ENCODE measurements around the gene CRYAB.
"Not testable (repeated sequence)": the region's sequence is repeated elsewhere in the genome, so short reads cannot be mapped to it uniquely, and the experiment has no call there.

CRYAB gene

GRCh38 chr11:111886032-111886431 lies 25.5 kb downstream of the CRYAB start:
- Histone ChIP-seq H3K79me1 (ENCODE audit: low read length) (no peaks in the 10 kb centered on the region), H4K8ac (ENCODE audit: low read depth, low read length) (no peak overlapping the region), H3K27ac (ENCODE audit: low read depth, low read length) (no peak overlapping the region), H3K4ac (ENCODE audit: low read depth, low read length) (no peak overlapping the region), H3K18ac (ENCODE audit: low read length) (no peak overlapping the region), H3K36me3 (ENCODE audit: control insufficient read depth in 1 of 2, insufficient read depth in 2 of 2, low read length in 2 of 2) (no peaks in the 10 kb centered on the region), H3K4me3 (ENCODE audit: low read depth, low read length) (no peak overlapping the region), H4K12ac (ENCODE audit: low read depth, low read length) (no peak overlapping the region), H2AK5ac (ENCODE audit: low read length) (no peak overlapping the region), H2BK120ac (ENCODE audit: insufficient read depth, low read length, poor library complexity) (no peak overlapping the region), H4K91ac (ENCODE audit: low read depth, low read length) (no peak overlapping the region), H3K79me2 (ENCODE audit: control insufficient read depth, insufficient read depth, low read length, poor library complexity) (no peaks in the 10 kb centered on the region), H3K23ac (ENCODE audit: low read length) (no peak overlapping the region), H3K27me3 (ENCODE audit: insufficient read depth, low read length) (no peaks in the 10 kb centered on the region), H2AFZ (ENCODE audit: insufficient read depth, low read length, poor library complexity) (no peak overlapping the region), H3K4me2 (ENCODE audit: low read length) (no peak overlapping the region), H2BK5ac (ENCODE audit: low read depth, low read length, poor library complexity) (no peak overlapping the region), H3K14ac (ENCODE audit: low read length) (no peak overlapping the region), H3K4me1 (ENCODE audit: control insufficient read depth in 1 of 2, insufficient read depth in 2 of 2, low read length in 2 of 2) (no peaks in the 10 kb centered on the region), H2BK12ac (ENCODE audit: low read length) (no peak overlapping the region), H3K9ac (ENCODE audit: low read length) (no peak overlapping the region), H3K9me3 (ENCODE audit: insufficient read depth, low read depth, low read length) (no peaks in the 10 kb centered on the region)
- no CpG with 5 or more reads among the region's 4 CpGs for WGBS (ENCODE audit: extremely low coverage, insufficient coverage, insufficient read length)
- no peak for DNase-seq

- H3K18ac ChIP-seq (ENCODE audit: low read length); H2AFZ ChIP-seq (ENCODE audit: insufficient read depth, low read length, poor library complexity); H2AK5ac ChIP-seq (ENCODE audit: low read length); H2BK120ac ChIP-seq (ENCODE audit: insufficient read depth, low read length, poor library complexity); H3K4me2 ChIP-seq (ENCODE audit: low read length); H4K91ac ChIP-seq (ENCODE audit: low read depth, low read length); H3K23ac ChIP-seq (ENCODE audit: low read length); DNase-seq; H3K4me3 ChIP-seq (ENCODE audit: low read depth, low read length); H3K4me1 ChIP-seq (ENCODE audit: control insufficient read depth in 1 of 2, insufficient read depth in 2 of 2, low read length in 2 of 2); H3K14ac ChIP-seq (ENCODE audit: low read length); H2BK5ac ChIP-seq (ENCODE audit: low read depth, low read length, poor library complexity); H3K79me2 ChIP-seq (ENCODE audit: control insufficient read depth, insufficient read depth, low read length, poor library complexity); H4K12ac ChIP-seq (ENCODE audit: low read depth, low read length); H3K4ac ChIP-seq (ENCODE audit: low read depth, low read length); H3K9me3 ChIP-seq (ENCODE audit: insufficient read depth, low read depth, low read length); H4K8ac ChIP-seq (ENCODE audit: low read depth, low read length); H3K27me3 ChIP-seq (ENCODE audit: insufficient read depth, low read length); H3K9ac ChIP-seq (ENCODE audit: low read length); H3K27ac ChIP-seq (ENCODE audit: low read depth, low read length); H3K79me1 ChIP-seq (ENCODE audit: low read length); H3K36me3 ChIP-seq (ENCODE audit: control insufficient read depth in 1 of 2, insufficient read depth in 2 of 2, low read length in 2 of 2); H2BK12ac ChIP-seq (ENCODE audit: low read length): not testable (repeated sequence)
- no CpG with 5 or more reads among the region's 4 CpGs for WGBS (ENCODE audit: extremely low coverage, insufficient coverage, insufficient read length)
Measured at GRCh38 chr11:111885053-111885452, 26.5 kb downstream of the CRYAB start.

- H2BK5ac ChIP-seq (ENCODE audit: low read depth, low read length, poor library complexity), result no peak overlapping the region
- no peak overlapping the region for H2AFZ ChIP-seq (ENCODE audit: insufficient read depth, low read length, poor library complexity)
- H3K14ac ChIP-seq (ENCODE audit: low read length), result no peak overlapping the region
- H3K27me3 ChIP-seq (ENCODE audit: insufficient read depth, low read length), result no peaks in the 10 kb centered on the region
- no peak overlapping the region for H3K9ac ChIP-seq (ENCODE audit: low read length)
- H2BK120ac ChIP-seq (ENCODE audit: insufficient read depth, low read length, poor library complexity), result no peak overlapping the region
- peaks cover 3 to 4% of the 10 kb centered on the region in 2 experiments for H3K4me1 ChIP-seq (ENCODE audit: control insufficient read depth in 1 of 2, insufficient read depth in 2 of 2, low read length in 2 of 2)
- H3K79me1 ChIP-seq (ENCODE audit: low read length), result peaks cover 6% of the 10 kb centered on the region
- no peak overlapping the region for H3K23ac ChIP-seq (ENCODE audit: low read length)
- no CpG with 5 or more reads among the region's 5 CpGs for WGBS (ENCODE audit: extremely low coverage, insufficient coverage, insufficient read length)
- DNase-seq, result no peak
- H3K27ac ChIP-seq (ENCODE audit: low read depth, low read length), result no peak overlapping the region
- H3K4me2 ChIP-seq (ENCODE audit: low read length), result no peak overlapping the region
- H4K8ac ChIP-seq (ENCODE audit: low read depth, low read length), result no peak overlapping the region
- no peaks in the 10 kb centered on the region for H3K9me3 ChIP-seq (ENCODE audit: insufficient read depth, low read depth, low read length)
- H2BK12ac ChIP-seq (ENCODE audit: low read length), result no peak overlapping the region
- H3K18ac ChIP-seq (ENCODE audit: low read length), result no peak overlapping the region
- no peaks in the 10 kb centered on the region for H3K36me3 ChIP-seq (ENCODE audit: control insufficient read depth in 1 of 2, insufficient read depth in 2 of 2, low read length in 2 of 2)
- no peak overlapping the region for H4K12ac ChIP-seq (ENCODE audit: low read depth, low read length)
- H3K4me3 ChIP-seq (ENCODE audit: low read depth, low read length), result no peak overlapping the region
- H2AK5ac ChIP-seq (ENCODE audit: low read length), result no peak overlapping the region
- H3K4ac ChIP-seq (ENCODE audit: low read depth, low read length), result no peak overlapping the region
- H3K79me2 ChIP-seq (ENCODE audit: control insufficient read depth, insufficient read depth, low read length, poor library complexity), result no peaks in the 10 kb centered on the region
- no peak overlapping the region for H4K91ac ChIP-seq (ENCODE audit: low read depth, low read length)
Measured at GRCh38 chr11:111882202-111882601, 29.4 kb downstream of the CRYAB start.

- peaks cover 6% of the 10 kb centered on the region for H3K79me1 ChIP-seq (ENCODE audit: low read length)
- H3K4ac ChIP-seq (ENCODE audit: low read depth, low read length), result peak overlapping the region; percentile 28
- H3K79me2 ChIP-seq (ENCODE audit: control insufficient read depth, insufficient read depth, low read length, poor library complexity), result no peaks in the 10 kb centered on the region
- H3K4me1 ChIP-seq (ENCODE audit: control insufficient read depth in 1 of 2, insufficient read depth in 2 of 2, low read length in 2 of 2), result peaks cover 3 to 4% of the 10 kb centered on the region in 2 experiments
- peak overlapping the region; percentile 86 for H4K8ac ChIP-seq (ENCODE audit: low read depth, low read length)
- WGBS (ENCODE audit: extremely low coverage, insufficient coverage, insufficient read length), result no CpG with 5 or more reads among the region's 6 CpGs
- H3K14ac ChIP-seq (ENCODE audit: low read length), result peak overlapping the region; percentile 56
- H3K4me2 ChIP-seq (ENCODE audit: low read length), result peak overlapping the region; percentile 87
- peak overlapping the region; percentile 13 for H3K18ac ChIP-seq (ENCODE audit: low read length)
- peak overlapping the region; percentile 20 for H2AK5ac ChIP-seq (ENCODE audit: low read length)
- no peaks in the 10 kb centered on the region for H3K27me3 ChIP-seq (ENCODE audit: insufficient read depth, low read length)
- no peak for DNase-seq
- peak overlapping the region; percentile 65 for H2BK120ac ChIP-seq (ENCODE audit: insufficient read depth, low read length, poor library complexity)
- H3K23ac ChIP-seq (ENCODE audit: low read length), result no peak overlapping the region
- H3K27ac ChIP-seq (ENCODE audit: low read depth, low read length), result peak overlapping the region; percentile 87
- peak overlapping the region; percentile 9 for H3K9ac ChIP-seq (ENCODE audit: low read length)
- H4K12ac ChIP-seq (ENCODE audit: low read depth, low read length), result peak overlapping the region; percentile 47
- H4K91ac ChIP-seq (ENCODE audit: low read depth, low read length), result peak overlapping the region; percentile 82
- H3K4me3 ChIP-seq (ENCODE audit: low read depth, low read length), result no peak overlapping the region
- H2BK5ac ChIP-seq (ENCODE audit: low read depth, low read length, poor library complexity), result peak overlapping the region; percentile 74
- H2BK12ac ChIP-seq (ENCODE audit: low read length), result no peak overlapping the region
- no peaks in the 10 kb centered on the region for H3K36me3 ChIP-seq (ENCODE audit: control insufficient read depth in 1 of 2, insufficient read depth in 2 of 2, low read length in 2 of 2)
- H2AFZ ChIP-seq (ENCODE audit: insufficient read depth, low read length, poor library complexity), result peak overlapping the region; percentile 47
- H3K9me3 ChIP-seq (ENCODE audit: insufficient read depth, low read depth, low read length), result no peaks in the 10 kb centered on the region
Measured at GRCh38 chr11:111879637-111879960, 32.0 kb downstream of the CRYAB start.

All from trophoblast cell (in vitro differentiated cells and primary cell).